Pulmonary artery endothelial cell (primary cell): ENCODE results near the gene SGF29. TPM values are rescaled to one million over a fixed set of nuclear protein-coding genes. Genes with fewer than 3 reads are reported as not detected.
"Not testable (repeated sequence)": the region's sequence is repeated elsewhere in the genome, so short reads cannot be mapped to it uniquely, and the experiment has no call there.

Experiments used
- DNase-seq: peaks from one replicate; pipeline ENCODE4 v3.0.0-alpha.2; 2011; ENCODE audit warnings: low read depth, low spot score
- total RNA-seq: library from RNA; depleted of rRNA; stranded (reverse); fragments of >200 nt; gene quantifications from 2 replicates; pipeline ENCODE4 v1.2.3, GENCODE V29; 2014

SGF29 gene
- total RNA-seq = 8.3 and 8.9 TPM in 2 replicates

DNA sequence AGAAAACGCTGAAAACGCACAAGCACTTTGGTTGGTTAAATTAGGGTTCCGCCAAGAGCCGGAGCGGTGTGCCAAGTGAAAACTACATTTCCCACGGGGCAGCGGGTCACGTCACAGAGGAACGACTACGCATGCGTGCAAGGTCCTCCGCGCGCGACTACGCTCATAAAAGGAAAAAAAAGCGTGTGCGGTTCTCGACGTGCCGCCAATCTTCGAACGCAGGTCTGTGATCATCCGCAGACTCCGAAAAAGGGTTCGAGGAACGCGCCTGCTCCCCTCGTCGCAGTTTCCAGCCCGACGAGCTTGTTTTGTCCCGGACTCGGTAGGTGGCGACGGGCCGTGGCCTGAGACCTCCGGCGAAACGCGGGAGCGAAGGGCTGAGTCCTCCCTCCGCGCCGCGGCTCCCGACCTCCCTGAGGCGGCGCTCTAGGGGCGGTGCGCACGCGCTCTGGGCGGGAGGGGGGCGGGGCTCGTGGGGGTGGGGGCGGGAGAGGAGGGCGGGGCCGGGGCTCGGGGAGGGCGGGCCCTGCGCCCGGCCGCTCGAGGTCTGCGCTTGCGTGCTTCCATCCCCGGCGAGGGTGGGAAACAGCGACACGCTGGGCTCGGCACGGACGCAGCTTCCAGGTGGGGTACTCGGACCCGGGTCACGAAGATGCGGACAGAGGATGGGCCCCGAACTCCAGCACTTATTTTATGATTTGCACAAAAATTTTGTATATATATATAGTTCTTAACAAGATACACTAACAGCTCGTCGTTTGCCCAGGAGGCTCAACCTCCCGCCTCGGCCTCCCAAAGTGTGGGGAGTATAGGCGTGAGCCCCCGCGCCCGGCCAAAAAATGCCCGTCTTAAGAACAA is at the start of gene SGF29:
TSS of gene SGF29 (plus strand) at position 145 of the 858 bp plus-strand sequence. CDS start 27,150 bp downstream, outside the sequence.
- peak; percentile 47 for DNase-seq

DNA sequence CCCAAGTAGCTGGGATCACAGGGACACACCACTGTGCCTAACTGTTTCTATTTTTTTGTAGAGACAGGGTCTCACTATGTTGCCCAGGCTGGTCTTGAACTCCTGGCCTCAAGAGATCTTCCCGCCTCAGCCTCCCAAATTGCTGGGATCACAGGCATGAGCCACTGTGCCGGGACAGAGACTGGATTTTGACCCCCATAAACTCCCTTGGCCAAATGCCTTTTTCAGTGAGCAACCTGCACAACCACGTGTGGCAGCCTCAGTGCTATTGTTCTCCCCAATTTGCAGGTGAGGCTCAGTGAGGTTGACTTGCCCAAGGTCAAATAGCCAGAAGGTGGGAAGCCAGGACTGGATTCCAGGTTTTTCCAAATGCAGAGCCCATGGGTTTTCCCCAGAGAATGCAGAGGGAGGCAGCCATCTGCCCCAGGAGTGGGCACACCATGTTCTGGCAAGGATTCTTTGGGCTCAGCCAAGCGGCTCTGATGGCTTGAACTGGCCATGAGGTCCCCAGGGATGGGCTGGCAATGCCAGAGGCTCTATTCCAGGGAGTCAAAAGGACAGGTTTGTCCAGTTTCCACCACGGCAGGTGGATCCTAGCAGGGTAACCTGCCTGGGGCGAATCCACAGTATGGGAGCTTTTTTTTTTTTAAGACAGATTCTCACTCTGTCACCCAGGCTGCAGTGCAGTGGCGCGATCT is 48.9 kb upstream of the SGF29 start:
- no peak for DNase-seq

DNA sequence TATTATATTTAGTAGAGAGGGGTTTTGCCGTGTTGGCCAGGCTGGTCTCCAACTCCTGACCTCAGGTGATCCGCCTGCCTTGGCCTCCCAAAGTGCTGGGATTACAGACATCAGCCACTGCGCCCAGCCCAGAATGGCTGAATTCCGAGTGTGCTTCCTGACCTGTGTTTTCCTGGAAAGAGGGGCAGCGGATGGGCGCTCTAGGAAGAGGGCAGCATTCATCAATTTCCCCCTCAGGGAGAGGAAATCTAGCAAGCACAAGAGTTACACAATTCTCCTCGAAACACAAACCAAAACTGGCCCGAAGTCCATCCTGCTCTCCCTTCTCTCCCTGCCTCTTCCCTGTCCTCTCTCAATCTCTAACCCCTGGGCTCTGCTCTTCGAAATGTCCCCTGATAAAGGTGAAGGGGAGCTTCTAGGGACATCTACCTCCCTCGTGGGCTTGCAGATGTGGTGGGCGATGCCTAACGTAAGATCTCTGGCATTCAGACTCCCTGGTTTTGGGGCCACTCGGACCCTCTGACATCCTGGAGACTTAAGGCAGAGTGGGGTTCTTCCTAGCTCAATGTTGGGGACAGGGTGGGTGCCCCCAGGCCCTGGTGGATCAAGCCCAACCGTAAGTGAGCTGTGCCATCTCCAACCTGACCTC is 48.1 kb upstream of the SGF29 start:
- no peak for DNase-seq

DNA sequence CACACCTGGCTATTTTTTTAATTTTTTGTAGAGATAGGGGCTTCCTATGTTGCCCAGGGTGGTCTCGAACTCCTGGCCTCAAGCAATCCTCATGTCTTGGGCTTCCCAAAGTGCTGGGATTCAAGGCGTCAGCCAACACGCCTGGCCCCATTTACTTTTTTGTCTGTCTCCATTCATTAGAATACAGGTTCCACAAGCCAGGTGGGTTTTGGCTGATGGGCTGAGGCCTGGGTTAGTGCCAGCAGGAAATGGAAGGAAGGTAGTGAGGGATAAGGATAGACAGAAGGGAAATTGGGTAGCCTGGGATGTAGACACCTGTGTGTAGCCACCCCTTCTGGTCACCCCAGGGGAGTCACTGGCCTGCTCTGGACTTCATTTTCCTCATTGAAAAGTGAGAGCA is 42.7 kb upstream of the SGF29 start:
- no peak for DNase-seq

DNA sequence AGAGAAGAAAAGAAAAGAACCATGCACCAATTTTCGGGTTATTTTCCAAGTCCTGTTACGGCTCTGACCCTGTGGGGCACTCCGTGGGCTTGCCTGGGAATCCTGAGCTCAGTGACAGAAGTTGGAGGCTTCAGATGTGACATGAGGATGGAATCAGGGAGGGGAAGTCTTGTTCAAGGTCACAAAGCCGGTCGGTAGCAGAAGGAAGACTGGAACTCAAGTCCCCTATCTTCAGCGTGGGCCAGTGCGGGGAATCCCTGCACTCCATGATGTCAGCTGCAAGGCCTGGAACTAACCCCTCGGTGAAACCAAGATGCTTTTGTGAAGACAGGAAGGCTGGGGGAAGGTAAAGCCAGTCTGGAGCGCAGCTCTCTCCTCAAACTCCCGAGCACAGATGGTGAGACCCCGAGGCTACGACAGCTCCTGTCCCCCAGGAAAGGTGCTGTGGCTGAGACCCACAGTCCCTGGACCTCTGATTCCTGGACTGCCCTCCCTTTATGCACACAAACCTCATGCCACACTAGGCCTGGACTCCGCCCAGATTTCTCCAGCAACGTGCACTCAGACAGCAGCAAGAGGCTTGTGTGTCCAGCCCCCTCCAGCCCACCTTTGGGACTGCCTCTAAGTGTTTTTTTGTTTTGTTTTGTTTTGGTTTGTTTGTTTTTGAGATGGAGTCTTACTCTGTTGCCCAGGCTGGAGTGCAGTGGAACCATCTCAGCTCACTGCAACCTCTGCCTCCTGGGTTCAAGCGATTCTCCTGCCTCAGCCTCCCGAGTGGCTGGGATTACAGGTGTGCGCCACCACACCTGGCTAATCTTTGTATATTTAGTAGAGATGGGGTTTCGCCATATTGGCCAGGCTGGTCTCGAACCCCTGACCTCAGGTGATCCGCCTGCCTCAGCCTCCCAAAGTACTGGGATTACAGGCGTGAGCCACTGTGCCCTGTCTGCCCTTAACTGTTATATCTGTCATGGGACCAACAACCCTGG is 41.6 kb upstream of the SGF29 start:
- DNase-seq = no peak

DNA sequence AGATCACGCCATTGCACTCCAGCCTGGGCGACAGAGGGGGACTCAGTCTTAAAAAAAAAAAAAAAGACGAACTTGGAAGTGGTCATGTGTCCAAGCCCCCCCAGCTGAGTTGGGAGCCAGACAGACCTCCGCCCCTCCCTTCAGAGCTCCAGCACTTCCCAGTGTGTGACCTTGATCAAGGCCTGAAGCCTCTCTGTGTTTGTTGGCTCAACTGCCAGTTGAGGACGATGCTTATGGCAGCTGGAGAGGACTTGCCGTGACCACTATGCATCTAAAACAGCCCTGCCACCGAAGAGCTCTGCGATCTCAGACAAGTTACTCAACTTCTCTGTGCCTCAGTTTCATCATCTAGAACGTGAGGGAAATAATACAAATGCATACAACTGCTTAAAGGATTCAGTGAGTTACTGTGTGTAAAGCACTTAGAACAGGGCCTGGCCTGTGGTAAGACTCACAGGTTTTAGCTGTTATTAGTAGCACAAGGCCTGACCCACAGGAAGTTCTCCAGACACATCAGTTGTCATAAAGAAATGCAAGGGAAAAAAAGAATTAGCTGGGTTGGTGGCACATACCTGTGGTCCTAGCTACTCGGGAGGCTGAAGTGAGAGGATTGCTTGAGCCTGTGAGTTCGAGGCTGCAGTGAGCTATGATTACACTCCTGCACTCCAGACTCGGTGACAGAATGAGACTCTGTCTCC is 40.1 kb upstream of the SGF29 start:
- no peak for DNase-seq

DNA sequence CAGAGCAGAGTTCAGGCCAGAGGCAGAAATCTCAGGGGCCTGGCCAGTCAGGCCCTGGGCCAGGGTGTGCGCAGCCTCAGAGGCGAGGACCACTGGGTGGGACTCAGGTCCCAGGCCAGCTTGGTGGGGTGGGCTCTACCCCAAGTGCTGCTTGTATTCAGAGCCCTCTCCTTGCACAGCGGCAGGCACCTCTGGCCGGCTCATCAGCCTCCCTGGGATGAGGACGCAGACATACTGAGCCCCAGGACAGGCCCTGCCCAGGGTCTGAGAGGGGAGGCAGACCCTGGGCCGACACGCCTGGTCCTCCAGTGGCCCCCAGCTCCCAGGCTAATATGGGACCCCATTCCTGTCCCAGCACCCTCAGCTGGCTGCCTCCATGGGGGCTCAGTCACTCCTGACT is 39.5 kb upstream of the SGF29 start:
- no peak for DNase-seq

DNA sequence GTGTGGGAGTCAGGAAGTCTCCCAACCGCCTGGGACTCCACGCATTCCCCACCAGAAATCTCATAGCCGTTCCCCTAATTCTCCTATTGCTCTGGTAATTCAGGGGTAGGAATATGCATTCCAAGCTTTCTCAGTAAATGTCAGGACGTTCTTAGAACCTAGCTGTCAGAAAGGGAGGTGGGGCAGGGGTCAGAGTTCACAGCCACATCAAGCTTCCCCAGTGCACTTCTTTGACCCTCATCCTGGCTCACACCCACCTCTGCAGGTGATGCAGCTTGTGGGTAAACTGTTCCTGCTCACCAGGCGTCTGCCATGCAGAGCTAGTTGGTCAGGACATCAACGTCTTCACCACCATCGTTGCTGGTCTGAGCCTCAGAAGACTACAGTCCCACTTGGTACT is 33.0 kb upstream of the SGF29 start:
- DNase-seq = no peak

DNA sequence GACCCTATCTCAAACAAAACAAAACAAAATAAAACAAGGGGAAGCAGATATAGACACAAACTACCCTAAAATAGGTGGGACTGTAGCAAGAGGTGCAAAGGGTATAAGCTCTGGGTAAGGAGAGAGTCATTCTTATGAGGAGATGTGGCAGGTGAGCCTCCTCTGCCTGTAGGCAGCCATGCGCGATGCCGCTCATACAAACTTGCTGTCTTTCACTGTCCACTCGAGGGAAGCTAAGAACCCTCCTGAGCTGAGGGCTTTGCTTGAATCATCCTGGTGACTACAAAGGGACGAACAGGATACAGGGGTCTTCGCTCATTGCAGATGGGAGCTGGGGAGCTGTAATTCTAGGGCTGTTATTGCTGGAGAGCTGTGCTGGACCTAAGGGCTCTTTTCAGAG is 32.3 kb upstream of the SGF29 start:
- no peak for DNase-seq

DNA sequence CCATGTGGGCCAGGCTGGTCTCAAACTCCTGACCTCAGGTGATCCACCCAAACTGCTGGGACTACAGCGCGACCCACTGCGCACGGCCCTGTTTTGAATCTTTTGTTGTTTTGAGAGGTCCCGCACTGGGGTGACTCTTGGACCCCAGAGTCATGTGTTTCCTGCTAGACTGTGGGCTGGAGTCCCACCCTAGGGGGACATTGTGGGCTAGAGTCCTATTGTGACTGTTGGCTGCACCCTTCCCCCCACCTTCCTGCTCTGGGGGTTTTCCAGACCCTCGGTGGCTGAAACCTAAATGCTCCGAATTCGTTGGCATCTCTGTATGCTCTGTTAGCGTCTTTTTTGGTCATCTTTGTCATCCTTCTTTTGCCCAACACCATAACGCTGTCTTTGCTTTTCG is 30.9 kb upstream of the SGF29 start:
- no peak for DNase-seq

DNA sequence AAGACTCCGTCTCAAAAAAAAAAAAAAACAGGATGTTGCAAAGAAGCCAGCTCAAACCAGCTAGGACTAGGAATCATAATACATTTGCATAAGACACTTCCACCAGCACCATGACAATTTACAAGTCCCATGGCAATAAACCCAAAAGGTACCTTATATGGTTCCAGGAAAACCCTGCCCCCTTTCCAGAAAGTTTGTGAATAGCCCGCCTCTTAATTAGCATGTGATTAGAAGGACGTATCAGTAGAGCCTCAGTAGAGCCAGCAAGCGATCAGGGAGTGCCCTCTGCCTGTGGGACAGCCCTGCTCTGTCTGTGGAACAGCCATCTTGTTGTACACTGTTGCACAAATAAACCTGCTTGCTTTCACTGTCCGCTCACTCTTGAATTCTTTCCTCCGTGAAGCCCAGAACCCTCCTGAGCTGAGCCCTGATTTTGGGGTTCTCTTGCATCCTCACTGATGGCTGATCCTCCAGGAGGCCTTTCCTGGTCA is 29.0 kb upstream of the SGF29 start:
- no peak for DNase-seq

DNA sequence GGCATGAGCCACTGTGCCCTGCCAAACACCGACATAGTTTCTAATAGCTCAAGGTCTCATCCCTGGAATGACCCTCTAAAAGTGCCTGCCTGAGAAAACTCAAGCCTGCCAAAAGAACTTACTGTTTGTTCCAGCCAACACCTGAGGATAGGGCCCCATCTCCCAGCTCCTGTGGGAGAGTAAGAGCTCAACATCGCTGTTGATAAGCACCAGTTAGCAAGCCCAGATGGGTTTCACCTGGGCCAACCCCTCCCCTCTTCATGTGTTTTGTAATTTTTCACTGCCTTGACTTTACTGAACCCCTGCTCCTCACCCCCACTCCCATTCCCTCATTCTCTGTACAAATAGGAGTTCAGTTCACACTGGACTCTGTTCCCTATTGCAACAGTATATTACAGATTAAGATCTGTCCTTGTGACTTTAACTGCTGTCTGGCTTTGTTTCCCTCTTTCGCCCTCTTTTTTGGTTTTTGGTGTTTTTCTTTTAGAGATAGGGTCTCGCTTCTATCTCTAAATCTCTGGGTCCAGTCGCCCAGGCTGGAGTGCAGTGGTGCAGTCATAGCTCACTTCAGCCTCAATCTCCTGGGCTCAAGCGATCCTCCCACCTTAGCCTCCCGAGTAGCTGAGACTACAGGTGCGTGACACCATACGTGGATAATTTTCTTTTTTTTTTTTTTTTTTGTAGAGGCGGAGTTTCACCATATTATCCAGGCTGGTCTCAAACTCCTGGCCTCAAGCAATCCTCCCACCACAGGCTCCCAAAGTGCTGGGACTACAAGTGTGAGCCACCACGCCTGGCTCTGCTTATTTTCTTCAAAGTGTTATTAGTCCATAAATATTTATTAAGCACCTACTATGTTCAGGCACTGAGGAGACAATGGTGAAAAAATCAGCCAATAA is 27.3 kb upstream of the SGF29 start:
- DNase-seq = no peak

DNA sequence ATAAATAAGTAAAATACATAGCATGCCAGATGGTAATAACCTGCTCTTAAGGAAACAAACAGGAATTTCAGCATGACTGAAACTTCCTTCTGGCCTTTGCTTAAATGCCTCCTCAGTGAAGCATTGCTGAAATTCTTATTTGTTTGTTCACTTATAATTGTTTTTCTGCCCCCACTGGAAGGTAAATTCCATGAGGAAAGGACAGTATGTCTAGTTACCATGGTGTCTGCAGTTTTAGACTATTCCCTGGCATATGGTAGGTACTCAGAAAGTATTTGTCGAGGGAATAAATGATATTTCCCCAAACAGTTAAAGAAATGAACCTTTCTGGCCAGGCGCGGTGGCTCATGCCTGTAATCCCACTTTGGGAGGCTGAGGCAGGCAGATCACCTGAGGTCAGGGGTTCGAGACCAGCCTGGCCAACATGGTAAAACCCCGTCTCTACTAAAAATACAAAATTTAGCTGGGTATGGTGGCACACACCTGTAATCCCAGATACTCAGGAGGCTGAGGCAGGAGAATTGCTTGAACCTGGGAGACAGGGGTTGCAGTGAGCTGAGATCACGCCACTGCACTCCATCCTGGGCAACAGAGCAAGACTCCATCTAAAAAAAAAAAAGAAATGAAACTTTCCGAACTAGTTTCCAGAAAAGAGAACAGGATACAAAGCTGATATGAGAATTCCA is 26.5 kb upstream of the SGF29 start:
- DNase-seq = not testable (repeated sequence)

DNA sequence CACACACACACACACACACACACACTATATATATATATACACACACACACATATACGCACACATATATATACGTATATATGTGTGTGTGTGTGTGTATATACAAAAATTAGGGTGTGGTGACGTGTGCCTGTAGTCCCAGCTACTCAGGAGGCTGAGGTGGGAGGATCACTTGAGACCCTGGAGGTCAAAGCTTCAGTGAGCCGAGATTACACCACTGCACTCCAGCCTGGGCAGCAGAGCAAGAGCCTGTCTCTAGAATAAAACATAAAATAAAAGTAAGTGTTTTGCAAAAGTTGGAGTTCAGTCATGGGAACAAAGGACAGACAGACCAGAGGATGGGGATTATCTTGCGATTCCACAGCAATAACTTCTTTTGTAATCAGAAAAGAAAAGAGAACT is 25.7 kb upstream of the SGF29 start:
- DNase-seq = no peak

DNA sequence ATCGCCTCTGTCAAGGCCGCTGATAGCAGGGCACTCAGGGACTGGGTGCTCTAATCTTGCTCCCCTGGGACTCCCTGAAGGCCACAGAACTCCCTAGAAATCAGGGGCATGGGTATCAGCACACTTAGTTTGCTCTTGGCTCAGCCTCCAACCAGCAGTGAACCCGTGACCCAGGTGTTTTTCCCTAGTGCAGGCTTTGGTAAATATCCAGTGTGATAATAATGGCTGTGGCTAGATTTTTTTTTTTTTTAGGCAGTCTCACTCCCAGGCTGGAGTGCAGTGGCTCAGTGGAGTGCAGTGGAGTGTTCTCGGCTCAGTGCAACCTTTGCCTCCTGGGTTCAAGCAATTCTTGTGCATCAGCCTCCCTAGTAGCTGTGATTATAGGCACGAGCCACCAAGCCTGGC is 25.3 kb upstream of the SGF29 start:
- DNase-seq = no peak

DNA sequence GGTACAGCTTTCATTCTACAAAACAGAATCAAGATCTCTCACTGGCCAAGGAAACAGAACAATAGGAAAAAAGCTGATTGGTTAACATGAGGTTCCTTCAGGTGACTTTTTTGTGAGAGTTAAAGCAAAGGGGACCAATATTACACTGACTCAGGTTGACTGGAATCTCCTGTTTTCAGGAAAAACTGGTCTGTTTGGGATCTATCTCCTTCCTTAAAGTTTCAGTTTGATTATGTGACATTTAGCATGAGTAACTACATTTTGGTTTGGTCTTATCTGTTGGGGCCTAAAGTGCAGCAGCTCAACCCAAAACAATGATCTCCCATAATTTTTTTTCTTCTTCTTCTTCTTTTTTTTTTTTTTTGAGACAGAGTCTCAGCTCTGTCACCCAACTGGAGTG is 24.6 kb upstream of the SGF29 start:
- no peak for DNase-seq

DNA sequence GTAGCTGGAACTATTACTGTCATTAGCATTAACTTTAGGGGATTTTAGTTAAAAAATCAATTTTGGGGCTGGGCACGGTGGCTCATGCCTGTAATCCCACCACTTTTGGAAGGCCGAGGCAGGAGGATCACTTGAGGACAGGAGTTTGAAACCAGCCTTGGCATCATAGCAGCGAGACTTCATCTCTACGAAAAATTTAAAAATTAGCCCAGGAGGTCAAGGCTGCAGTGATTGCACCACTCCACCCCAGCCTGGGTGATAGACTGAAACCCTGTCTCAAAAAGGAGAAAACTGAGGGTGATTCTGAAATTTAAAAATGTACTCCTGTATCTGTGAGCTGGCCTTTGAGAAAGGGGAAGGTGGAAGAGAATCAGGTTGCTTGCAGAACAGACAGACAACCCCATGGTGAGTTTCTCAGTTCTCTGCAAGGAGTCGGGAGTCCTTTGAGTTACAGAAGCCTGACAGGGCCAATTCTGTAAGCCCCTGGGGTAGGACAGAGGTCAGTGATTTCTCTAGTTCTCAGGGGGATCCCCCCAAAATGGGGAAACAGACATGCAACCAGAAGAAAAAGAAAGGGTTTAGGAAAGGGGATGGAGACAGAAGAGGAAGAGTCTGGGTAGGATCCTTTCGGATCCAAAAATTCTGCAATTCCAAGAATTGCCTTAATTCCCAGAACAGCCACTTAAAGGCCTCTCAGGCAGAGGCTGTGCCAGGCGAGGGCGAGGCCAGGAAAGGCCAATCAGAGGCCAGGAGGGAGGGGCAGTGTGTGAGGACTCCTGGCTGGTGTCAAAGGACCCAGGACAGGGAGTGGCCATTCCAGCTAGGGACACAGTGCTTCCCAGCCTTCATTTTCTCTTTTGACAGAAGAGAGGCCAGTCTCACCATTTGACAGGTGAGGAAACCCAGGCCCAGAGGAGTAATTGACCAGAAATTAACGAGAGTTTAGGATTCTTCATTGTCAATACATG is 21.7 kb upstream of the SGF29 start:
- no peak for DNase-seq
